ENCODE data around the gene SIM2.

GRCh38 chr21:36721817-36722216, 22.9 kb downstream of the SIM2 start:
- TF ChIP-seq SUZ12 (IDR thresholded peaks at IDR 0.05) (no peak), HDGF (IDR thresholded peaks at IDR 0.05; ENCODE audit: borderline replicate concordance) (no peak), CTBP1 (IDR thresholded peaks at IDR 0.05; ENCODE audit: borderline replicate concordance) (no peak), FOXK2 (IDR thresholded peaks at IDR 0.05) (no peak), BHLHE40 (IDR thresholded peaks at IDR 0.05; ENCODE audit: borderline replicate concordance) (no peak), ELF4 (IDR thresholded peaks at IDR 0.05) (no peak)

Data from HEK293T (cell line).